Amniotic epithelial cell (primary cell): Measurements from ENCODE around the gene PCDHGA2.
"Not testable (repeated sequence)": the region's sequence is repeated elsewhere in the genome, so short reads cannot be mapped to it uniquely, and the experiment has no call there.

Experiments
- DNase-seq: peaks from one replicate; pipeline ENCODE4 v3.0.0-alpha.2; 2010; ENCODE audit warnings: low read depth

Gene PCDHGA2

GRCh38 chr5:141383345-141383744 is 44.8 kb downstream of the PCDHGA2 start:
- DNase-seq = no peak

- DNase-seq = no peak
Observed at GRCh38 chr5:141384471-141385267, 46.1 kb downstream of the PCDHGA2 start.

- not testable (repeated sequence) for DNase-seq
Observed at GRCh38 chr5:141387557-141388311, 49.2 kb downstream of the PCDHGA2 start, which contains the start of gene PCDHGB4. TSS of gene PCDHGB4 (plus strand) at chr5:141387698. CDS start at chr5:141387885, 187 bp downstream.

- DNase-seq = no peak
Observed at GRCh38 chr5:141388661-141389060, 50.1 kb downstream of the PCDHGA2 start.

- DNase-seq = no peak
Observed at GRCh38 chr5:141389153-141390042, 50.8 kb downstream of the PCDHGA2 start.

GRCh38 chr5:141392429-141393198 is 54.1 kb downstream of the PCDHGA2 start, which contains the start of gene PCDHGA8:
TSS of gene PCDHGA8 (plus strand) at chr5:141392633. CDS start at chr5:141392814, 181 bp downstream.
- DNase-seq = no peak
